Measurements from ENCODE around the gene LZTS2.

DNA sequence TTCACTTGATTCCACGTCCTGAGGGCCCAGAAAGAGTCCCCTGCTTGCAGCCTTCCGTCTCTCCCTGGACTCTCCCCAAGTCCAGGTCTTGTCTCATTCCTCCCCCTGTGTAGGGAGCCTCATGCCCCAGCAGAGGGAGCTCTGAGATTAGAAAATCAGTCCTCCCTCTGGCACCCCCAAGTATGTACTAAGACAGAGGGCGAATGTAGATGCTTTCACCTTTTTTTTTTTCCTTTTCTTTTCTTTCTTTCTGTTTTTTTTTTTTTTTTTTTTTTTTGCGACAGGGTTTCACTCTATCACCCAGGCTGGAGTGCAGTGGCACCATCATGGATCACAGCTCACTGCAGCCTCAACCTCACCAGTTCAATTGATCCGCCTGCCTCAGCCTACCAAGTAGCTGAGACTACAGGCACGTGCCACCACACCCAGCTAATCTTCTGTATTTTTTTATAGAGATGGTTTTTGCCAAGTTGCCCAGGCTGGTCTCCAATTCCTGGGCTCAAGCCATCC is 41.7 kb downstream of the LZTS2 start:
- no peak for TF ChIP-seq SP1 (IDR thresholded peaks at IDR 0.05)
- TF ChIP-seq, protein P1, sequence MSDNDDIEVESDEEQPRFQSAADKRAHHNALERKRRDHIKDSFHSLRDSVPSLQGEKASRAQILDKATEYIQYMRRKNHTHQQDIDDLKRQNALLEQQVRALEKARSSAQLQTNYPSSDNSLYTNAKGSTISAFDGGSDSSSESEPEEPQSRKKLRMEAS (IDR thresholded peaks at IDR 0.05), result no peak
- no peak for TF ChIP-seq YY1 (IDR thresholded peaks at IDR 0.05)
- TF ChIP-seq, protein P2, sequence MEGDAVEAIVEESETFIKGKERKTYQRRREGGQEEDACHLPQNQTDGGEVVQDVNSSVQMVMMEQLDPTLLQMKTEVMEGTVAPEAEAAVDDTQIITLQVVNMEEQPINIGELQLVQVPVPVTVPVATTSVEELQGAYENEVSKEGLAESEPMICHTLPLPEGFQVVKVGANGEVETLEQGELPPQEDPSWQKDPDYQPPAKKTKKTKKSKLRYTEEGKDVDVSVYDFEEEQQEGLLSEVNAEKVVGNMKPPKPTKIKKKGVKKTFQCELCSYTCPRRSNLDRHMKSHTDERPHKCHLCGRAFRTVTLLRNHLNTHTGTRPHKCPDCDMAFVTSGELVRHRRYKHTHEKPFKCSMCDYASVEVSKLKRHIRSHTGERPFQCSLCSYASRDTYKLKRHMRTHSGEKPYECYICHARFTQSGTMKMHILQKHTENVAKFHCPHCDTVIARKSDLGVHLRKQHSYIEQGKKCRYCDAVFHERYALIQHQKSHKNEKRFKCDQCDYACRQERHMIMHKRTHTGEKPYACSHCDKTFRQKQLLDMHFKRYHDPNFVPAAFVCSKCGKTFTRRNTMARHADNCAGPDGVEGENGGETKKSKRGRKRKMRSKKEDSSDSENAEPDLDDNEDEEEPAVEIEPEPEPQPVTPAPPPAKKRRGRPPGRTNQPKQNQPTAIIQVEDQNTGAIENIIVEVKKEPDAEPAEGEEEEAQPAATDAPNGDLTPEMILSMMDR (IDR thresholded peaks at IDR 0.05; ENCODE audit: low read depth, low read length, missing input control), result peak; percentile 95
- no peak for TF ChIP-seq TAF1 (conservative IDR thresholded peaks at IDR 0.05)
- TF ChIP-seq RAD21 (IDR thresholded peaks at IDR 0.05), result peak; percentile 91 to 93
- no peak for TF ChIP-seq GABPA (IDR thresholded peaks at IDR 0.05 in 1 of 2, conservative IDR thresholded peaks at IDR 0.05 in 1 of 2)
- no peak for TF ChIP-seq RXRA (IDR thresholded peaks at IDR 0.05)
- no peak for TF ChIP-seq FOXA2 (IDR thresholded peaks at IDR 0.05)
- no peak for TF ChIP-seq JUND (IDR thresholded peaks at IDR 0.05)
